ENCODE measurements around the gene BCKDK.
"Not testable (repeated sequence)": the region's sequence is repeated elsewhere in the genome, so short reads cannot be mapped to it uniquely, and the experiment has no call there.

Gene BCKDK

DNA sequence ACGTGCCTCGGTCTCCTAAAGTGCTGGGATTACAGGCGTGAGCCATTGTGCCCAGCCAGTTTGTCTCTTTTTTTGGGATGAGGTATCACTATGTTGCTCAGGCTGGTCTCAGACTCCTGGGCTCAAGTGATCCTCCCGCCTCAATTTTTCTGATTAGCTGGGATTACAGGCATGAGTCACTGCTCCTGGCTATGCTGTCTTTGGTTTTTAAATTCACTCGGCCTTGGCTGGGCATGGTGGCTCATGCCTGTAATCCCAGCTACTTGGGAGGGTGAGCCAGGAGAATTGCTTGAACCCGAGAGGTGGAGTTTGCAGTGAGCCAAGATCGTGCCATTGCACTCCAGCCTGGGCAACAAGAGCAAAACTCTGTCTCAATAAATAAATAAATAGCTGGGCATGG lies 36.2 kb downstream of the BCKDK start:
- DNase-seq = not testable (repeated sequence)

DNA sequence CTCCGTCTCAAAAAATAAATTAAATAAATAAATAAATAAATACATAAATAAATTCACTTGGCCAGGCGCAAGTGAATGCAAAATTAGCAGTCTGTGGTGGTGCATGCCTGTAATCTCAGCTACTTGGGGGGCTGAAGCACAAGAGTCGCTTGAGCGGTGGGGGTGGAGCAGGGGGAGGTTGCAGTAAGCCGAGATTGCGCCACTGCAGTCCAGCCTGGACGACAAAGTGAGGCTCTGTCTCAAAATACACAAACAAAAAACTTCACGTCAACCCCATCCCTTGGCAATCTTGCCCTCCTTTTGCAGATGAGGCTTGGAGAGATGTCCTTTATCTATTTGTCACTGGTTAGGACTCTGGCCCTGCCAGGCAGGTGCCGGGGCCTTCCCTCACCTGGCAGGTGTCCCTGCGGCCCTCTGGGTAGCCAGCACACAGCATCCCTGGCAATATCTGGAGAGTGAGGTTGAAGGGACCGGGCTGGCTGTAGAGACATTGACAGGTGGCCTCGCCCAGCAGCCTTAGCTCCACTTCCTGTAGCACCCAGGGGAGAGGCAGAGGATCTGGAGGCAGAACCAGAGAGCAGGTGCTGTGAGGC lies 37.3 kb downstream of the BCKDK start:
- no peak for DNase-seq

DNA sequence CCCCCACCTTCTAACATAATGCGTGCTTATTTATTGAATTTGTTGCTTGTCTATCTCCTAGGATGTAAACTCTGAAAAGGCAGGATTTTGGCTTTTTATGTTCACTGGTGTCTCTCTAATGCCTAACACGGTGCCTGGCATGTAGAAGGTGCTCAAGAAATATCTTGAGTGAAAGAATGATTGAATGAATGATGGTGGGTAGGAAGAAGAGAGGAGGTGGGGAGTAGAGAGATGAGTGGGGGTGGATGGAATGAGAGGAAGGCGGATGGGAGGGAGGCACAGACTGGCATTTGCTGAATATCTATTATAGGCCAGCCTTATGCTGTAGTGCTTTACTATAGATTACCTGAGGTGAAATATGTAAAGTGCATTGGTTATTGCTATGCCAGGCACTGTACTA lies 39.4 kb downstream of the BCKDK start:
- DNase-seq = no peak

DNA sequence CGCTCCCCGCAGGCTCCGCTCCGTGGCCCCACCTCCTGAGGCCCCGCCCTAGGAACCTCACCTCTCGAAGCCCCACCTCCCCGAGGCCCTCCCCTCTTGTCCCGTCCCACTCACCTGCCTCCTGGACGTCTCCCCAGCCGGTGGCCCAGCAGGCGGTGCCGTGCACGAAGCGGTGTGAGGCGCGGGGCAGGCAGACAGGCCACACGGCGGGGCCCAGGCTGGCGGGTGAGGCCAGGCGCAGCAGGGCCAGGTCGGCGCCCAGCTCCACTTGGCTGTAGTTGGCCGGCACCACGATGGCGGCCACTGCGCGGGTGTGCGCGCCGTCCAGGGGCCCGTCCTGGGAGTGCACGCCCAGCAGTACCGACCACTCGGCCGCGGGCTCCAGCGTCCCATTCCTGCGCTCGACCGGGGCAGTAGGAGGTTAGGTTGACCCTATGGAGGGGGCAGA lies 40.1 kb downstream of the BCKDK start:
- DNase-seq = no peak

DNA sequence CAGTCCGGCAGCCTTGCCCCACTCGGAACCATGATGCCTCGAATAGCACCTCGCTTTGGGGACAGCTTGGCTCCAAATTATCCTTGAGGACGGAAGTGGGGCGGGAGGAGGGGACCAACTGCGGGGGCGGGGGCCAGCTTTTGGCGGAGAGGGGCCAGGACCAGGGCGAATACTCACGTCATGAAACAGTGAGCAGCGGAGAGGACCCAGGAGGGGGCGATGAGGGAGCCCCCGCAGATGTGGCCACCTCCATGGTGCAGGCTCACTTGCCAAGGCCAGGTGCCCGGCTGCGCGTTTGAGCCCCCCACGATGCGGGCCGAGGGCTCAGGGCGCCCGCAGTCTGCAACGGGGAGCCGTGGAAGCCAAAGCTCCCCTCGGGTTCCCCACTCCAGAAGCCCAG lies 40.7 kb downstream of the BCKDK start:
- no peak for DNase-seq

DNA sequence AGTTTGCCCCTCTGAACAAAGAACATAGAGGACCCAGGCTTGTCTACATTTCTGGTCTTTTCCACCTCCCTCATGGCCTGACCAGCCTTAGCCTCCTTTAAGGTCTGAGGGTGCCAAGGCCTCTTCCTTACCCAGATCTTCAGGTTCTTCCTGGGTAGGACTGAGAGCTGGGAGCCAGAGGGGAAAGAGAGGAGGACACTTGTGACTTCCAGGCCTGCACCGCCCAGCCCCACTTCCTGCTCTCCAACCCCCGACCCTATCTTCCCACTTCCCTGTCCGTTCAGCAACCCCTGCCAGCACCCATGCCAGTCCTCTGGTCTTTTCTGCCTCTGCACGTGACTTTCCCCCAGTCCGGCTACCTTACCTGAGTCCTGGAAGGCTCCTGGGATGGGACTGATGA lies 41.1 kb downstream of the BCKDK start:
- DNase-seq = no peak

DNA sequence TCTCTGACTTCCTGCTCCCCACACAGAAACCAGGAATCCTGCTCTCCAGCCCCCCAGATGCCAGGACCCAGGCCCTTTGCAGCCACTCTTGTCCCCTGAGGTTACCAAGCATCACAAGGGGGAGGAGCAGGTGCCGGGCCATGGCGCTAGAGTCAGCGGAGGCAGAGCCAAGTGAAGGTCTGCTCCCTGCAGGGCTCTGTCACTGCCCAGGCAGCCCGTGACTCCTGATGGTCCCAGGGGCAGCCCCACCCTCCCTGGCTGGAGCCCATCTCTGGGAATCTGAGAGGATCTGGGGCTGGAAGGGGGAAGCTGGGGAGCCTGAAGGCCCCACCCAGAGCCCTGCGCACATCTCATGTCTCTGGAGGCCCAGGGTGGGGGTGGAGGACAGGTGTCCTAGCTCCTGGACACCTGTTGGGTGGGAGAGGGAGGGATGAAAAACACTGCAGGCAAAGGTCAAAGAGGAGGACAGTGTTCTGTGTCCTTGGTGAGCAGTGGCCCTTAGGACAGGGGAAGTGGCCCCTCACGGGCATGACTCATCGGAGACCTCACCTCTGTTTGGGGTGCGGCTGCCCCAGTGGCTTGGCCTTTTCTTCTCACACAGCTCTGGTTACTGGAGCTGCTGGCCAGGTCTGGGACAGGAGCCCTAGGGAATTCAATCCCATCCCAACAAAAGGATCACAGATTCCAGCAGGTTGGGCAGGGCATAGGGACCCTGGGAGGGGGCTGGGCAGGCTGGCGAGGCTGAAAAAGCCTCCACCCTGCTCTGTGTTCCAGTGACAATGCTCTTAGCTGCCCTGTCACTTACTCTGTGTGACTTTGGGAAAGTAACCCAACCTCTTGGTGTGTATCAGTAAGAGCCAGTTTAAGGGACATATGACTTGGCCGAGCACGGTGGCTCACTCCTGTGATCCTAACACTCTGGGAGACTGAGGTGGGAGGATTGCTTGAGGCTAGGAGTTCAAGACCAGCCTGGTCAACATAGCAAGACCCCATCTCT lies 42.0 kb downstream of the BCKDK start, which contains the start of gene PRSS36:
TSS of gene PRSS36 (minus strand) at position 173 of the 997 bp plus-strand sequence. CDS start at position 142, 31 bp downstream.
- no peak for DNase-seq

DNA sequence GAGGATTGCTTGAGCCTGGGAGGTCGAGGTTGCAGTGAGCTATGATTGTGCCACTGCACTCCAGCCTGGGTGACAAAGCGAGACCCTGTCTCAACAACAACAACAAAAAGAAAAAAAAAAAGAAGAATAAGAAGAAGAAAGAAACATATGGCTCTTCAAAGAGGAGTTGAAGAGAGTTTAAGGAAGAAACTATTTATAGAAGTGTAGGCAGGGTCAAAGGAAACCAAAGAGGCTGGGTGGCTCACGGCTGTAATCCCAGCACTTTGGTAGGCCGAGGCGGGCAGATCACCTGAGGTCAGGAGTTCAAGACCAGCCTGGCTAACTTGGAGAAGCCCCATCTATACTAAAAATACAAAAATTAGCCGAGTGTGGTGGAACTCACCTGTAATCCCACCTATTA lies 42.8 kb downstream of the BCKDK start:
- DNase-seq = not testable (repeated sequence)

DNA sequence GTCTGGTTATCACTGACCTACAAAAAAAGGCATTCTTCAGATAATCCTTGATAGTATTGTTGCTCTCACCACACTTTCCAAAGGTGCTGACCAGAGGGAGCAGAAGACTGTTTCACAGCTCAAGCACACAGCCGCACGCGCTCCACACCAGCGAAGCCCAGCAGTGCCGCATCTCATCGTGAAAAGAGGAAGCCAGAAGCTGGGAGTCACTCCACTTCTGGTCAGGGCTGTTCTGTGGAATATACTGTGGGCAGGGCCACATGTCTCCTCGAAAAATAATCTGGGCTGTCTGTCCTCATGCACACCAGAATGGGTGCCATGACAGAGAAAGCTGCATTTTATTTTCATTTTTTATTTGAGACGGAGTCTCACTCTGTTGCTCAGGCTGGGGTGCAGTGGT lies 49.0 kb downstream of the BCKDK start:
- DNase-seq = no peak

Data from SW 1271 (cell line).